ENCODE results near the gene COX5B. TPM values are rescaled to one million over a fixed set of nuclear protein-coding genes. Genes with fewer than 3 reads are reported as not detected.

COX5B gene
- total and polyA plus RNA-seq, 10 of the 15 experiments (the other 5 are each of a cell fraction or from before 2014, with no cell fraction given): 69.5 to 518 (median 363) TPM

DNA sequence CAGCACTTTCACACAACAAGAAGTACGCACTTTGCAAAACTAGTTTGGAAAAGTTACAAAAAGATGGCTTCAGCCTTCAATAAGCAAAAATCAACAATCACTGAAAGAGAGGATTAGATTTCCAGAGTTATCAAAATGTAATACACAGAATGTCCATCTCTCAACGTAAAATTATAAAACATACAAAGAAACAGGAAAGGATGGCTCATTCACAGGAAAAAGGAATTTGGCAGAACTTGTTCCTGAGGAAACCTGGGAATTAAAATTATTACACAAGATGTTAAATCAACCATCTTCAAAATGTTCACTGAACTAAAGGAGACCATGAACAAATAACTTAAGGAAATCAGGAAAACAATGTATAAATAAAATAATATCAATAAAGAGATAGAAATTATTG is 31.6 kb downstream of the COX5B start (continued):
- TF ChIP-seq, protein P1, sequence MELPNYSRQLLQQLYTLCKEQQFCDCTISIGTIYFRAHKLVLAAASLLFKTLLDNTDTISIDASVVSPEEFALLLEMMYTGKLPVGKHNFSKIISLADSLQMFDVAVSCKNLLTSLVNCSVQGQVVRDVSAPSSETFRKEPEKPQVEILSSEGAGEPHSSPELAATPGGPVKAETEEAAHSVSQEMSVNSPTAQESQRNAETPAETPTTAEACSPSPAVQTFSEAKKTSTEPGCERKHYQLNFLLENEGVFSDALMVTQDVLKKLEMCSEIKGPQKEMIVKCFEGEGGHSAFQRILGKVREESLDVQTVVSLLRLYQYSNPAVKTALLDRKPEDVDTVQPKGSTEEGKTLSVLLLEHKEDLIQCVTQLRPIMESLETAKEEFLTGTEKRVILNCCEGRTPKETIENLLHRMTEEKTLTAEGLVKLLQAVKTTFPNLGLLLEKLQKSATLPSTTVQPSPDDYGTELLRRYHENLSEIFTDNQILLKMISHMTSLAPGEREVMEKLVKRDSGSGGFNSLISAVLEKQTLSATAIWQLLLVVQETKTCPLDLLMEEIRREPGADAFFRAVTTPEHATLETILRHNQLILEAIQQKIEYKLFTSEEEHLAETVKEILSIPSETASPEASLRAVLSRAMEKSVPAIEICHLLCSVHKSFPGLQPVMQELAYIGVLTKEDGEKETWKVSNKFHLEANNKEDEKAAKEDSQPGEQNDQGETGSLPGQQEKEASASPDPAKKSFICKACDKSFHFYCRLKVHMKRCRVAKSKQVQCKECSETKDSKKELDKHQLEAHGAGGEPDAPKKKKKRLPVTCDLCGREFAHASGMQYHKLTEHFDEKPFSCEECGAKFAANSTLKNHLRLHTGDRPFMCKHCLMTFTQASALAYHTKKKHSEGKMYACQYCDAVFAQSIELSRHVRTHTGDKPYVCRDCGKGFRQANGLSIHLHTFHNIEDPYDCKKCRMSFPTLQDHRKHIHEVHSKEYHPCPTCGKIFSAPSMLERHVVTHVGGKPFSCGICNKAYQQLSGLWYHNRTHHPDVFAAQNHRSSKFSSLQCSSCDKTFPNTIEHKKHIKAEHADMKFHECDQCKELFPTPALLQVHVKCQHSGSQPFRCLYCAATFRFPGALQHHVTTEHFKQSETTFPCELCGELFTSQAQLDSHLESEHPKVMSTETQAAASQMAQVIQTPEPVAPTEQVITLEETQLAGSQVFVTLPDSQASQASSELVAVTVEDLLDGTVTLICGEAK (IDR thresholded peaks at IDR 0.05; ENCODE audit: borderline replicate concordance): no peak
- no peak for TF ChIP-seq ZNF207 (IDR thresholded peaks at IDR 0.05; ENCODE audit: borderline replicate concordance)
- TF ChIP-seq, protein P2, sequence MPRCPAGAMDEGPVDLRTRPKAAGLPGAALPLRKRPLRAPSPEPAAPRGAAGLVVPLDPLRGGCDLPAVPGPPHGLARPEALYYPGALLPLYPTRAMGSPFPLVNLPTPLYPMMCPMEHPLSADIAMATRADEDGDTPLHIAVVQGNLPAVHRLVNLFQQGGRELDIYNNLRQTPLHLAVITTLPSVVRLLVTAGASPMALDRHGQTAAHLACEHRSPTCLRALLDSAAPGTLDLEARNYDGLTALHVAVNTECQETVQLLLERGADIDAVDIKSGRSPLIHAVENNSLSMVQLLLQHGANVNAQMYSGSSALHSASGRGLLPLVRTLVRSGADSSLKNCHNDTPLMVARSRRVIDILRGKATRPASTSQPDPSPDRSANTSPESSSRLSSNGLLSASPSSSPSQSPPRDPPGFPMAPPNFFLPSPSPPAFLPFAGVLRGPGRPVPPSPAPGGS (IDR thresholded peaks at IDR 0.05; ENCODE audit: borderline replicate concordance, insufficient read depth, low read depth, low read length, poor library complexity, severe bottlenecking): no peak
- no peak for TF ChIP-seq MYC (IDR thresholded peaks at IDR 0.05; ENCODE audit: insufficient read depth, insufficient read length, insufficient replicate concordance, low read length, severe bottlenecking)
- TF ChIP-seq, protein P3, sequence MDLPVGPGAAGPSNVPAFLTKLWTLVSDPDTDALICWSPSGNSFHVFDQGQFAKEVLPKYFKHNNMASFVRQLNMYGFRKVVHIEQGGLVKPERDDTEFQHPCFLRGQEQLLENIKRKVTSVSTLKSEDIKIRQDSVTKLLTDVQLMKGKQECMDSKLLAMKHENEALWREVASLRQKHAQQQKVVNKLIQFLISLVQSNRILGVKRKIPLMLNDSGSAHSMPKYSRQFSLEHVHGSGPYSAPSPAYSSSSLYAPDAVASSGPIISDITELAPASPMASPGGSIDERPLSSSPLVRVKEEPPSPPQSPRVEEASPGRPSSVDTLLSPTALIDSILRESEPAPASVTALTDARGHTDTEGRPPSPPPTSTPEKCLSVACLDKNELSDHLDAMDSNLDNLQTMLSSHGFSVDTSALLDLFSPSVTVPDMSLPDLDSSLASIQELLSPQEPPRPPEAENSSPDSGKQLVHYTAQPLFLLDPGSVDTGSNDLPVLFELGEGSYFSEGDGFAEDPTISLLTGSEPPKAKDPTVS (IDR thresholded peaks at IDR 0.05; ENCODE audit: low read depth, low read length): no peak
